DND-41 (cell line): Measurements from ENCODE around the gene CPPED1.

ENCODE experiments used
- CTCF ChIP-seq: IDR thresholded peaks from 2 replicates; pipeline ENCODE4 v1.5.1; 2012; ENCODE audit warnings: borderline replicate concordance, low read length, moderate library complexity, mild to moderate bottlenecking; ENCODE audit not compliant: poor library complexity, severe bottlenecking; ENCODE audit errors: extremely low read depth
- EZH2 ChIP-seq: IDR thresholded peaks from 3 replicates; pipeline ENCODE4 v1.6.1; 2012; ENCODE audit warnings: borderline replicate concordance, low read depth, mild to moderate bottlenecking, moderate library complexity, low read length, inconsistent platforms; ENCODE audit not compliant: severe bottlenecking

DNA sequence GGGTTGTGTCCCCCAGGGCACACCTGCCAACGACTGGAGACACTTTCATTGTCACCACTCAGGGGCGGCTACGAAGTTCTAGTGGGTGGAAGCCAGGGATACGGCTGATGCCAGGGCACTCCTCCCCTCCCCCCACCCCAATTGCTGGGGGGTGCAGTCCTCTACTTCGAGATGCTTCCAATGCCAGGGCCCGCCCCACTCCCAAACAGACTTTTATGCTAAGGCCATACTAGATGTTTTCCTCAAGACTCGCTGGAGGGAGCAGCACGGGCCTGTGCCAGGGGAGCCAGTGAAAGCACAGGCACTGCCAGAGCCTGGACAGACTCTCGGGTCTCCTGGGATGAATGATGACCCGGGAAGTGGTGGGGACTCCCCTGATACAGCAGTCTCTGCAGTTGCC is 178.0 kb downstream of the CPPED1 start:
- no peak for TF ChIP-seq CTCF
- no peak for TF ChIP-seq EZH2
